GM19455 (cell line): ENCODE results near the gene SLIT3.
A peak's percentile ranks its signal among the peaks of the same experiment; 100 is the strongest.

Experiments
- ATAC-seq: cut with Tn5 transposase; IDR thresholded peaks from one replicate; pipeline ENCODE4 v1.9.1; 2021; ENCODE audit not compliant: unreplicated experiment

SLIT3 gene

DNA sequence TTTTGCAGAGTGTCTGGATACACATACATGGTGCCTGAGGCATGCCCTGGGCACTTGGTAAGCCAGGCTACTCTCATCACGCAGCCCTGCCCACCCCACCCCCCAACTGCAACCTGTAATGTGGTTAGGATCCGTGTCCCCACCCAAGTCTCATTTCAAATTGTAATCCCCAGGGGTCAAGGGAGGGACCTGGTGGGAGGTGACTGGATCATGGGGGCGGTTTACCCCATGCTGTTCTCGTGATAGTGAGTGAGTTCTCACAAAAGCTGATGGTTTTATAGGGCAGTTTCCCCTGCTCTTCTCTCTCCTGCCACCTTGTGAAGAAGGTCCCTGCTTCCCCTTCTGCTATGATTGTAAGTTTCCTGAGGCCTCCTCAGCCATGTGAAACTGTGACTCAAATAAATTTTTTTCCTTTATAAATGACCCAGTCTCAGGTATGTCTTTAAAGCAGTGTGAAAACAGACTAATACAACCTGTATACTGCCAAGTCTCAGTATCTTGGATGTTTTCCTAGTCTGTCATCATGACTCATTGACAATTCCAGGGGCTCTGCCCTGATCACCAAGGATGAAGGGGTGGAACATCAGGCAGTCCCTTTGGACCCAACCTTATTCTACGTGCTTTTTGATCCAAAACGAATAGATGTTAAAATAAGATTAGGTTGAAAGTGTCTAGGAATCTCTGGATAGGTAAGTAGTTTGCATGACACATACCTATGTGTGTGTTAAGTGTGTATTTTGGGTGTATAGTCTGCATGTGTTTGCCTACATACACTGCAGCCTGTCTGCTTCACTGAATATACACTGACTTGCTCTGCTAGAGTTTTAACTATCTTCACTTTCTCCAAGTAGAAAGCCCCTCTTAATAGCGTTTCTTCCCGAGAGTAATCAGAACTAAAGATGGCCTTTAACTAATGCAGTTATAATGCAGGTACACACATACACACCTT is 293.8 kb downstream of the SLIT3 start:
- ATAC-seq, result no peak

DNA sequence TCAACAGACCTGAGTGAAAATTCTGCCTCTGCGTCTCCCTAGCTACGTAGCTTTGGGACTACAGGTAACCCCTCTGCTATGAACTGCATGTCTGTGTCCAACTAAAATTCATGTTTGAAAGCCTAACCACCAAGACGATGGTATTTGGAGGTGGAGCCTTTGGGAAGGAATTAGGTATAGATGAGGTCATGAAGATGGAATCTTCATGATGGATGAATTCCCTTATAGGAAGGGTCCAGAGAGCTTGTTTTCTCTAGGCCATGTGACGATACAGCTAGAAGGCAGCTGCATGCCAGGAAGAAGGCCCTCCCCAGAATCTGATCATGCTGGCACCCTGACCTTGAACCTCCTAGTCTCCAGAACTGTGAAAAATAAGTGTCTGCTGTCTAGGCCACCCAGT is 296.4 kb downstream of the SLIT3 start:
- ATAC-seq, result no peak

DNA sequence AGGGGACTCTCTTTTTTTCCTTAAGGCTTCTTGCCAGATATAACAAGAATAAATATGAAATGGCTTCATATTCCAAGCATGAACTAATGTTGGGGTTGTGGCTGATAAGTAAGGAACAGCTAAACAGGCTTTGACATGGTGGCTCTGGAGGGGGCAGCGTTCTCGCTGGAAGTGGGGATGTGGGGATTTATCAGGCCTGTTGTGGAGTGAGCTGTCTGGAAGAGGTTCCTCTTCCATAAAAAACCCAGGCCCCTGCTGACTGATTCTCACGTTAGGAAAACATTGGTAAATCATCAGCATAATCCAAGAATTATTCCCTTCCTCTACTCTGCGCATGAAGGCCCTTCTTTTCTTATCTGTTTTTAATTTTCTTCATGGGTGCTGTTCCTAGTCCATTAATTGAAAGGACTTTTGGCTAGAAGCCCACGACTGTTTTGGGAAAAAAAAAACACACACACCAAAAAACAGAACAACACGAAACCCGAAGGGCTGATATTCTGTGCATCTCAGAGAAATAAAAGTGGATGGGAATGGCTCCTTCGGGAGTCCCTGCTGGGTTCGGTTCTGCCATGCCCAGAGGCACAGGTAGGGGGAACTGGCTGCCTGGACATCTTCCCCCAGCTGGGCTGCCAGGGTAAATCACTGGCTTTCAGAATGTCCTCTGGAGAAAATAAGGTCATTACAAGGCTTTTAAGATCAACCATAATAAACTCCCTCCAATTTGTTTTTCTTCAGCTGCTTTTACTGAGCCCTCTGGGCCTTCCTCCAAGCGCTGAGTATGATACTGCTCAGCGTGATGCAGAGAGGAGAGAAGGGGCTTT is 297.0 kb downstream of the SLIT3 start:
- no peak for ATAC-seq

DNA sequence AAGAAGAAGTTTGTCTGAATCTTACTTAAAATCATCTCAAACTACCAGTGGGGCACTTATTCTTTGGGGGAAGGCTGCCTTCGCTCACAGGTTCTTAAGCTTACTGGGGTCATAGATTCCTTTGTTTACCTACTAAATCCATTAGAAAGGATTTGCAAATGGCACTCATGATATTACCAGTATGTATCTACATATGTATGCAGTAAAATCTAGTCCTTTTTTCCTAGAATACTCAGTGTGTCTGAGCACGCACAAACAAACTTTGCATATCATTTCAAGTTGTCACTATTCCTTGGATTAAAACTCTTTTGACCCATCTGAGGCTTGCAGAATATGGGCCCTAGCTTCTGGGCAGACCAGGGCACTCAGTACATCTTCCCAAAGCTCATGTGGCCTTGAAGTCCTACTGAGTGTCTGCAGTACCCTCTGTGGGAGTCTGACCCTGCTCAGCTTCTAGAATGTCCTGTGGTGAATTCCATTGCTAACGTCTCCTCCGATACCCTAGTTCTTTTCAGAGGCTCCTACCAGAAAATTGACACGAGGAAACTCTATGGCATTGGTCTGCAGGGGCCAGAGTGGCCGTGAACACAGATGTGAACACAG is 297.9 kb downstream of the SLIT3 start:
- ATAC-seq, result no peak

DNA sequence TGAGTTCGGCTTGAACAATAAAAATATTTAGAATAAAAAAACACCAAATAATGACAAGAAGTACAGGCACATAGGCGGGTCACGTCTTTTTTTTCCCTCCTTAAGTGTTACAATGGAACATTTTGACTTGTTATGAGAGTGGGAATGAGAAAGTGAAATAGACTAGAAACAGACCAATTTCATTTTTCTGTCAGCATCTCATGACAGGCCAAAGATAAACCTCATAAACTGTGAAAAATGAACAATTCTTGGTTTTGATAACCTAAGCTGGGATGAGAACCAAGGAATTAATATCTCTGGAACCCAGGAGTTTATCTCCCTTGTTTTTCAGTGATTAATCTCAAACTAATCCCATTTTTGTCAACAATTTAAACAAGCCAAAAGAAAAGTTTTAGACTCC is 299.5 kb downstream of the SLIT3 start:
- no peak for ATAC-seq

DNA sequence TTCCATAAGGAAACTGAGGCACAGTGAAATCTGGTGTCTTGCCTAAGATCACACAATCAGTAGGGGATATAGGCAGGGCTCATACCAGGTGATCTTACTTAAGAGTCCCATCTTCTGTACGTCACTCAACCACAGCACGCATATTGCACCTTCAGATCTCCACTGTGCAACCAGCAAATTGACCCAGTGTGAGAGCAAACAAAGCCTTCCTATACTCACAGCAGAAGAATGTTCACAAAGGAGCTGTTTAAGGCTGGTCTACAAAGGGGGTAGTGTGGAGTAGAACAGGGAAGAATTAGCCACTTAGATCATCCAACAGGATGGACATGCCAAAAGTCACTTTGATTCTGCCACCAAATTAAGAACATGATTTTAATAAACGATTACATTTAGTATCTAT is 305.9 kb downstream of the SLIT3 start:
- ATAC-seq, result no peak

DNA sequence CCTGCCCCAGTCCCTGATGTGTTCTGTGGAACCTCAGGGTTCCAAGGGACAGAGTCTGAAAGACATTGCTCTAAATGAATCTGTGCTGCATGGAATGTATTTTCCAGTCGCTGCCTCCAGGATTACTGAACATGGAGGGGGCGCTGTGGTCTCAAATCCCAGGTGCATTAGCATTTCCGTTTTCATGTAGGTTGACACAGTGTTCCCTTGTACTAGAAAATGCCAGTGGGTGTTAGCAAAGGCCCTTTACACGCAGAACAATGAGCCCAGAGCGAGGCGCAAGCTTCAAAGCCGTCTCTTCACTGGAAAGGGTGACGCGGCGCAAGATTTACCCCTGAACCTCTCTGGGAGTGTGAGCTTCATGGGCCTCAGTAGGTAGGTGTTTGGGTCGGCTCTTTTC is 308.3 kb downstream of the SLIT3 start:
- no peak for ATAC-seq

DNA sequence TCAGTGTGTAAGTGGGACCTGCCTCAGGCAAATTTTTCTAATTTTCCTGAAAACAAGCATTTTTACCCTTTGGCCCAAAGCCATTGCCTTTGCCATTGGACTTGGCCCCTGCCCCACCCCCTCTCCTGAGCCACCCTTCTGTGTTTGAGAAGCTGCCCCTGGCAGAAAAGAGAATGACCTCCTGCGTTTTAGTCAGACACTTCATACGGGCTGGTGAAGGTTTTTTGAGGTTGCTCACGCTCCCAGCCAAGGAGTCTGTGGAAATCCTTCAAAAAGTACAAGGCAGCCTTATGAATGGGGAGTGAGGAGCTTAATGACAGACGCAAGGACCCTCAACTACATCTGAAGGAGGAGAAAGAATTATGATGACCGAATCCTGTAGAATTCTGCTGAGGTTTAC is 308.9 kb downstream of the SLIT3 start:
- no peak for ATAC-seq

DNA sequence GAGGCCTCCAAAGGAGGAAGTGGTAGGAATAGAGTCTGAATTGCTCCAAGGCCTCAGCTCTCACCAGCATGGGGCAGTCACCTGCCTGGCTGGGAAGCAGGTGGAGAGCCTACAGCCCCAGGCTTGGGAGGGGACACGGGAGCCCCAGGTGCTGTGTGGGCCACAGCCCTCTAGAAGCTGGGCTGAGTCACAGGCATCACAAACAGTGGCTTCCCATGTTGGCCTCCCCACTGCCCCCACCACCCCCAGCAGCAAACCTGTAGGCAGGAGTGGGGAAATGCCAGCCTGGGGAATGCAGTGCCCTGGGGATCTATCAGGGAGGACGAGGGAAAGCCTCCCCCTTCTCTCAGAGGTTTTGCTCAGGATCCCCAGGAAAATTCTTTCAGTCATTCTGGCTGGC is 309.6 kb downstream of the SLIT3 start:
- no peak for ATAC-seq

DNA sequence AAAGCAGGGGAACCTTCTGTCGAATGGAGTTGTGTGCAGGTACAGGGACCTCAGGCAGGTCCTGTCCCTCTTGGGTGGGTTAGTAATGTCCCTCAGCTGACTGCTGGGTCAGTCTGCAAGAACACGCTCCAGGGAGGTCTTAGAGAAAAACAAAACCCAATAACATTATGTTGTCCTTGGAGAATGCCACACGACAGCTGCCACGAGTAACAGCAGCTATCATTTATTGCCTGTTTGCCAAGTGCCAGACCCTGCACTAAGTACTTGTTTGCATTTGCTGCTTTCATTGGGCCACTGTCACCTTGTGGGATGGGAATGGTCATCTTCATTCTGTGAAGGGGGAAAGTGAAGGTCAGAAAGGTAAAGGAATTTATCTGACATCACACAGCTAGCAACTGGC is 310.3 kb downstream of the SLIT3 start:
- ATAC-seq, result no peak

DNA sequence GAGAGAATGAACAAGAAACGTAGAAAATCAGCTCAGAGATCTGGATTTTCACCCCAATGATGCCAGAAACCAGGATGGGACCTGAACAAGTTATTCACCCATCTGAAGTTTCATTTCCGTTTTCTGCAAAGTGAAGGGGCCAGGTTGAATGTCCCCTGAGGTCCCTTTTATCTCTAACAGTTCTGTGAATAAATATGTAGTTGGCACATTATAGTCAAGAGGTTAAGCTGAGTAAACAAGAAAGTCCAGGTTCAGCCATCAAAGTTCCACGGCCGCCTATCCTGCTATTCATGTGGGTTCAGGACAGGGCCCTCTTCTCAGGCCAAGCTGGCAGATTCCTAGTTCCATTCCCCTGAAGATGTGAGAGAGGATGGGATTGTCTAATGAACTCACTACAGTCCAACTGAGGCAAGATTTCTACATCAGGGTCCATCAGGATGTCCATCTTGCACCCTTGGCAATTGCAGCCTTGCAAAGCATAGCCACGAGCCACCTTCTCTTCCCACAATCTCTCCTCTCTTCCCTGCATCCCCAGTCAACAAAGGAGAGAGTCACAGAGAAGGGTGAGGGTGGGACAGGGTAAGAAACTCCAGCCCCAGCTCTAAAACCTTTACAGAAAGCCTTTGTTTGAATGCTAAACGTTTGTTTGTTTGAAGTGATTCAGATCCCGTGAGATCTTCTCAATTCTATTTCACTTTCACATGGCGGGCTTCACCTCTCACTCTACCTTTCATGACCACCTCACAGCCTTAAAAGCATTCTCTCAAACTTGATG is 311.0 kb downstream of the SLIT3 start:
- ATAC-seq, result no peak

DNA sequence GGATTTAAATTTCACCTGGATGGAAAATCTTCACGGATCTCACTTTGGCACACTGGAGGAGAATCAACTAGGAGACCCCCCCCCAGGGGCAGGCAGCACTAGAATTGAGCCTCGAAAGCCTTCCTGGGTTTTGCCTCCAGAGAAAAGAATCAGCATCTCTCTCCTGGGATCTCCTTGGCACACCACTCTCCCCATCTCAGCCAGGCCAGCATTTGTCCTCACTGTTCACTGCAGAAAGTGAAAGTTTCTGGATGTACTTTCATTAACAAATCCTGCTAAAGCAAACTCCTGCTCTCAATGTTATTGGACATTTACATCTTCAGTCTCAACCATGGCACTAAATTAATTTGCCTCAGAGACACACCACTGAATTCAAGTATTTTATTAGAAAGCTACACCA is 312.2 kb downstream of the SLIT3 start:
- no peak for ATAC-seq

DNA sequence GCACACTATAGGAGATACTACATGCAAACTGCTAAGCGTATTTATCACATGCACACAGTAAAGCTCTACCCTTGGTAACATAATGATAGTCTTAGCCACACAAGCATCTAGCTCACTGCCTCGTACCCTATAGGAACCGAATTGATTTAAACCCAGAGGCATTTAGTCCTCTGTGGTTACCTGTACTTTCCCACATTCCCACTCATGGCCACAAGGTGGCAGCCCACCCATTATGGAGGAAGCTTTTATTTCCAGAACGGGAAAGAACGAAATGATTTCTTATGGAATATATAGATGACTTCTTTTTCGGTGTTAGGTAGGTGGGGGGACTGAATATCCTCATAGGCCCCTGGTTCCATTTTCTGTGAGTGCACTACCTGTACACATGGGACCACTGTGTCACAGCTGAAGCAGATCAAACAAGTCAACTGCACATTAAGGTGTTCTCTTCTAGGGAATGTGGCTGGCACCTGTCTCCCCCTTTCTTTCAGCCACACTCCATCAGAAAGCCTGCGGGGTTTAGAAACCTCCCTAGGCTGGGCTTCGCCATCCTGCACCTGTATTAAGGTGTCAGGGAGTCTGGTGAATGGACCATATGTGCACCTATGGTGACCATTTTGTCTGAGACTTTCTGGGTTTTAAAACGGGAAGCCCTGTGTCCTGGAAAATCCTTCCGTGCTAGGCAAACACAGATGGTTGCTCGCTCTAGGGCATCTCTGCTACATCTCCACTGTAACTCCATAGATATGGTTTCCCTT is 313.2 kb downstream of the SLIT3 start:
- ATAC-seq, result peak; percentile 64

DNA sequence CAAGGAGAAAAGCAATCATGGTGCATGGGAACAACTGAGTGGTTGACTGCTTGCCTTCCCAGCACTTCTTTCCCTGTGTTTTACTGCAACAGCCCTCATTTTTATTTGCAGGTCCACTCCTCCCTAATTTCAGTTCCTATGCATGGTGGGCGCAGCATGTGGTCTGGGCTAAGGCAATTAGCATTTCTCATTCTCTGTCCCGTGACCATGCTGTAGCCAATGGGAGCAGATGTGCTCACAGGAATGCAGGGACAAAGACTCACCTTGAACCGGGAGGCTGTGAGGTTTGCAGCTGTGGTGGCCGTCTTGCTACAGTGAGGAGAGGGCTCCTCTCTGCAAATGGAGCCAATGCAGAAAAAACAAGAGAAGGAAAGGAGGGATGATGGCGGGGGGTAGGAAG is 315.5 kb downstream of the SLIT3 start:
- no peak for ATAC-seq

DNA sequence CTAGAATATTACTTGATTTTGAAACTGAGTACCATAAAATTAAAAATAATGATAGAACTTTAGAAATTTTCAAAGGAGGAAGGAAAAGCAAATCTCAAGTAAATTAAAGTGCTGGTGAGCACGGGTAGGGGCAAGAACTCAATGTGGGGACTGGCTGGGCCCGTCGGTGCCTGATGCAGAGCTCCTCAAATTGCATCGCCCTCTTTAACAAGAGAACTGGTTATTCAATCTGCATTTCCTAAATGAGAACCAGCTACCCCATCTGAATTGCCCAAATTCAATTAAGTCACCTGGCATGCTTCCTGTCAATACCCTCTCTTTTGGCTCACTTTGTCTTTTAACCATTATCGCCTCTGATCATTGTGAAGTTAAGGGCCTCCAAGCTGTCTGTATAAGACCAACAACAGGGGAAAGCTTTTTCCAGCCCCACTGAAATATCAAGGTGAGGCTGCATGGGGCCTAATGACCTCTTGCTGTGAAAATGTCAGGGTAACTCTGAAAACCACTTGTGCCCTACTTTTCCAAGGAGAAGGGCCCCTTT is 316.7 kb downstream of the SLIT3 start:
- ATAC-seq, result no peak

DNA sequence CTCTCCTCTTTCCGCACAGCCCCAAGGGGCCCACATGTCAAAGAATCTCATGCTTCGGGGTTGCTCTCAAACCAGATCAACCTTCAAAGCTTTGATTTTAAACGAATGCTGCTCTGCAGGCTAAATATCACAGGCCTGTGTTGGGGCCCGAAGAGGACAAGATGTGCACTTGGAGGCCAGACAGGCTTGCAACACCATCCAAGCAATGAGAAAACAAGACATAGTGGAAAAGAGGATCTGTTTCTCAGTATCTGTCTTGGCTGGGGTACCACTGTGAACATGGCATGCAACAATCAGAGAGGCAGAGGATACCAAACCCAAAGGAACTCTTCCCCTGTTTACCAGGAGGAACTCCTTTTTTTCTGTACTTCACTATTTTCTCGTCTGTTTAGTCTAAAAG is 321.8 kb downstream of the SLIT3 start:
- ATAC-seq, result no peak

DNA sequence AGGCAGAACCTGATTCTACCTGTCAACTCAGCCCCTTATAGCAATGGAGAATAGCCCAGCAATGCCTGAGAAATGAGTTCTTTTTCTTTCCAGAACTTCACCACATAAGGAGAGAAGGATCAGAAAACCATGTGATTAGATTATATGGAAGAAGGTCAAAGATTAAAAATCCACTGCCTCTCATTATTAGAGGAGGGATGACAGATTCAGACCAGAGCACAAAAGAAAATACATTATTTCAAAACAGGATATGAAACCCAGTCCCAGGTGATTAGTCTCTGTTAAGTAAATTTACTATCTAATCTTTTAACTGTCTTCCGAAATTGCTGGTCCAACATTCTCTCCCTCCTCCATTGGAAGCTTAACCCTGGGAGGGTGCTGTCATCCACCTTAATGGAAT is 322.4 kb downstream of the SLIT3 start:
- ATAC-seq, result no peak

DNA sequence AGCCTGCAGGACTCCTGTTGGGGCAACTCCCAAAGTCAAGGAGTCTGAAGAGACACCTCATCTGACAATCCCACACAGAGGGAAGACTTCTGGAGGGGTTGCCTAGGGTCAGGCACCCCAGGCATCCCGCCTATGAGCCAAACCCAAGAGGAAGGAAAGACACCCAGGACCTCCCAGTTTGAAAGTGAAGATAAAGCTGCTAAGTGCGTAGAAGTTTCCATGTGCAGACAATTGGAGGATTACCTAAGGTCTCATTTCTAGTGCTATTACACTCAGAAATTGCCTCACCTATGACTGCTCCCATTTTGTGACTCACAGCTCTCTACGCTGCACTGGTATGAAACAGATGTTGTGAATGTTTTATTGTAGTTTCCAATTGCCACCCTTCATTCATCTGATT is 322.9 kb downstream of the SLIT3 start:
- no peak for ATAC-seq

DNA sequence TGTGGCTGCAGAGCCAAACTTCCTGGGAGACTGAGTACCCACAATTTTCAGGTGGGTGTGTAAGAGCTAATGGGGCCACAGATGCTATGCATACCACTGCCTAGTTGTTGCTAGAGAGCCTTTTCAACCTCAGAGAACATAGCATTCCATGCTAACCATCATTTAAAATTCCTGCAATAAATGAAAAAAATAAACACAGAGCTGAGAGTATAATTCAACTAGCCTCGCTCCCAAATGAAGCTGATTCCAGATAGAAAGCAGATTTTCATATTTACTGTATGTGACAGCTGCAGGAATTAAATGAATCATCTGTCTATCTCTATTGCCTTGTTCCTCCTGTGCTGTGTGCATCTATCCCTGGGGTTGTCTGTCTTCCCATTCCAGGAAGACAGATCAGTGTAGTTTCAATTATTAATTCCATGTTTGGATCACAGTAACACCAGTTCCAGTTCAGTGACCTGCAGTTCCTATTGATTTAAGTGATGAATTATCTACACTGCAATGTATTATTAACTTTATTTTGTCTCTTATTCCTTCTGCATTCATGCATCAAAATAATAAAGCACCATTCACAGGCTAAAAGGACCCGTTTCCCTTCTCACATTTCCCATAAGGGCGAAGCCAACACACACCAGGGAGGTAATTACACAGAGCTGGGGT is 324.5 kb downstream of the SLIT3 start:
- ATAC-seq, result no peak
